Activated CD4-positive, alpha-beta T cell treated with anti-CD3 and anti-CD28 coated beads, Interleukin-2, amount 50 U/mL, for 48 hours (primary cell): ENCODE results near the gene GSTK1.
"Not testable (repeated sequence)": the region's sequence is repeated elsewhere in the genome, so short reads cannot be mapped to it uniquely, and the experiment has no call there.

Experiments
- DNase-seq, 2 experiments: peaks; one replicate each; pipeline ENCODE4 v3.0.0-alpha.2; 2020

GSTK1 gene

GRCh38 chr7:143239813-143240212 is 23.4 kb upstream of the GSTK1 start:
- no peak for DNase-seq

DNA sequence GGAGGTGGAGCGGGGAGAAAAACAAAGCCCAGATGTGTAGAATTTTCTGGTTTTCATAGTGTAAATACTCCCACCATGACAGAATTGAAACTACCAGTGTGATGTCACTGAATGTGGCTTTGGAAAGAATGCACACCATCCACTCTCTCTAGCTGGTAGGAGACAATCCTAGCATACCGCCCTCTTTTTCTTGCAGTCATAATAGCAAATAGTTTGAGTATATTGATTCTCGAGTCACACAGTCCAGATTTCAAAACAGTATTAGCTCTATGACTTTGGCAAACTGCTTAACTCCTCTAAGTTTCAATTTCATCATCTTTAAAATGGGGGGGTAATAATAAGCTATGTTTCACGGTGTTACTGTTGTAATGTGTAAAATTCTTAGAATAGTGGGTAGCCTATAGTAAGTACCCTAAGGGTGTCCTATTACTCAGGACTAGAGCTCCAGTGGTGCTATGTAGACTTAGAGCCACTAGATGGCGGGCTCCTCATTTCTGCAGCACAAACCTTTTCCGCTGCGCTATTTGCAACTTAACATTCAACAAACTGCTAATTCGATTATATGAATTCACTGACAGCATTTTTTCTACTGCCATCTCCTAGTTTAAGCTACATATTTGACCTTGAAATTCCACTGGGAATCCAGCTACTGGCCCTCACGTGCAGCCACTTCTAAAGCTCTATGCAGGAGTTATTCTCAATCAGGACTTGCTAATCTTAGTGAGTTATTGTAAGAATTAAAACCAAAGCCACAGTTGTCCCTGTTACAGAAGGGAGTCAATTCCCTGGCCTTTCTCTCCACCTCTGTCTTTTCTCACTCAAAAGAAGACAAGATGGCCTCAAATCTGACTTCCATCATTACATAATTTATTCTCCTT is 22.7 kb upstream of the GSTK1 start:
- DNase-seq: peak; percentile 58 to 69

DNA sequence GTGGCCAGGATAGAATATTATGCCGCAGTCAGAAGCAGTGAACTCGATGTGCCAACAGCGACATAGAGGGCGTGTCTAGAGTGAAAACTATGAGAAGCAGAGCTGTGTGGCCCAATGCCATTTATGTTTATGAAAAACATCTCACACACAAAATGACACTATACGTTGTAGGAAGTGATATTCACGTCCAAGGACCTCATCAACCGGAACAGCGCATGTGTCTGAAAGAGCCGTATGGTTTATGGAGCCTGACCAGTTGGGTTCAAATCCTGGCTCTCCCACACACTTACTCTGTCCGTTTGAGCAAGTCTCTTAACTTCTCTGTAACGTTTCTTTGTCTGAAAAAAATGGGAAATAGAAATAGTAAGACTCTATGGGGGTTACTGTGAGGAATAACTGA is 20.9 kb upstream of the GSTK1 start:
- no peak for DNase-seq

DNA sequence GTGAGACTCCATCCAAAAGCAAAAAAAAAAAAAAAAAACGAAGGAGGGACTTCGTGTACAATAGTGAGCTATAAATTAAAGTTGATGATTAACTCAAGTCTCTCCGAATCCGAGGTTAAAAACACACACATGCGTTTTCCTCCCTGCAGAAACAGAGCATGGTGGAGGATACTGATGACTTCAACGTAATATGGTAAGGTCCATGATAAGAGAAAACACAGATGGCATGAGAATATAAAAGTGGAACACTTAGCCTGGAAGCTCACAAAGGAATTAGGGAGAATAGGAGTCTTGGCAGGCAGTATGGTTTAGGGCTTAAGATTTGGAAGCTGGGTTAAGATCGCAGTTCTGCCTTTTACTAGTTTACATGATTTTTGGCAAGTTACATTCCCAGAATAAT is 20.1 kb upstream of the GSTK1 start:
- DNase-seq: no peak

- no peak for DNase-seq
Observed at GRCh38 chr7:143243614-143244013, 19.6 kb upstream of the GSTK1 start.

- DNase-seq: no peak
Observed at GRCh38 chr7:143244321-143244720, 18.9 kb upstream of the GSTK1 start.

- DNase-seq: no peak
Observed at GRCh38 chr7:143245123-143245522, 18.1 kb upstream of the GSTK1 start.

- DNase-seq: no peak
Observed at GRCh38 chr7:143247372-143247771, 15.9 kb upstream of the GSTK1 start.

GRCh38 chr7:143248761-143249354 is 14.4 kb upstream of the GSTK1 start:
- no peak for DNase-seq

GRCh38 chr7:143250199-143250598 is 13.0 kb upstream of the GSTK1 start:
- no peak for DNase-seq

DNA sequence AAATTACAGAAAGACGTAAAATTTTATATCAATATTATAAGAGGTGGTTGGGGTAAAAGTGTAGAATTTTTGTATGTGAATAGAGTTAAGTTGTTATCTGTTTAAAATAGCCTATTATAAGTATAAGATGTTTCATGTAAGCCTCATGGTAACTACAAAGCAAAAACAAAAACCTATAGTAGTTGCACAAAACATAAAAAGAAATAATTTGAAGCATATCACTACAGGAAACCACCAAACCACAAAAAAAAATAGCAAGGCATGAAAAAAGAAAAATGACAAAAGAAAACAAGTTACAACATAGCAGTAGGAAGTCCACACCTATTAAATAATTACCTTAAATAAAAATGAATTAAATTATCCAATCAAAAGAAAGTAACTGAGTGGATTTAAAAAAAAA is 12.4 kb upstream of the GSTK1 start:
- no peak for DNase-seq

GRCh38 chr7:143252006-143252405 is 11.2 kb upstream of the GSTK1 start:
- DNase-seq: no peak

GRCh38 chr7:143255564-143255963 is 7.7 kb upstream of the GSTK1 start:
- no peak for DNase-seq

DNA sequence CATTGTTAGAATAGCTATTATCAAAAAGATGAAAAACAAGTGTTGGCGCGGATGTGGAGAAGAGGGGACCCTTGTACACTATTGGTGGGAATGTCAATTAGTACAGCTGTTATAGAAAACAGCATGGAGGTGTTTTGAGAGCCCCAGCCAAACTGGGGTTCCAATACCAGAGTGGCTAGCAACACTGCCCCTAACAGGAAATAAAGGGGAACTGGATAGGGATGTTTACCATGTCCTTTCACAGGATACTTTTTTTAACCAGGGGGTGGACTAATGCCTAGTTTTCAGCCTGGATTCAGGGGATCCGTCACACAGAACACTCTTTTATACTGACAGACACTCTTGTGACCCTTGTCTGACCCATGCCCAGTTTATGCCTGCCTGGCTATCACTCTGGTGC is 6.9 kb upstream of the GSTK1 start:
- no peak for DNase-seq

DNA sequence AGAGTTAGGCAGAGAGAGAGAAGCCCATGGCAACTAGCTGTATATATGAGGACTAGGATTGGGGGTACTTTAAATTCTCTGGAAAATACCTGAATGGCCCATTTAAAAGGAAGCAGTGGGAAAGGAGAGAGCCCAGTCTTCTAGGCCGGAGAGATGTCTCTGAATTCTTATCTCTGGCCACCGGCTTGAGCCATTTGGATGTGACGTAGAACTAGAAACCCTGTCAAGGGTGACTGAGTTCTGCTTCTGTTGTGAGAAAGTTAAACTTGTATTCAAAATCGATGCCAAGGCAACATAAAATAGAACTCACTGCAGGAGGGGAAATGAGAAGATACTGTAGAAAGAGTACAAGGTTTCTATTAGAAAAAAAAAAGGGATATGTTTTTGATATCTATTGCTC is 6.3 kb upstream of the GSTK1 start:
- DNase-seq: no peak

GRCh38 chr7:143257501-143257900 is 5.7 kb upstream of the GSTK1 start:
- no peak for DNase-seq

DNA sequence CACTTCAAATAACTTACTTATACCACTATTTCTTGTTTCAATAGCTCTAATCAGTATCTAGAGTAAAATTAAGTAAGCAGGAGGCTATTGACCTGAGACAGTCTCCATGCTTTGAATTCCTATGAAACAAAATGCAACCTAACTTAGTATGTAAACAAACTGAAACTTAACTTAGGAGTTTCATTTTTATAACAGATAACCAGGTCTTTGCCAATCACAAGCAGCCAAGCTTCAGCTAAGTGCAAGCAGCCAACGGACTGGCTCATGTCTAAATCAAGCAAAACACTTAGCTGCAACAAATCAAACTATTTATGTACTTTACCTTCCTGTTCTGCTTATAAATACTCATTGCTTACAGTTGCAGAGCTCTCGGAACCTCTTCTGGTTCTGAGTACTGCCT is 4.4 kb upstream of the GSTK1 start:
- DNase-seq: no peak

DNA sequence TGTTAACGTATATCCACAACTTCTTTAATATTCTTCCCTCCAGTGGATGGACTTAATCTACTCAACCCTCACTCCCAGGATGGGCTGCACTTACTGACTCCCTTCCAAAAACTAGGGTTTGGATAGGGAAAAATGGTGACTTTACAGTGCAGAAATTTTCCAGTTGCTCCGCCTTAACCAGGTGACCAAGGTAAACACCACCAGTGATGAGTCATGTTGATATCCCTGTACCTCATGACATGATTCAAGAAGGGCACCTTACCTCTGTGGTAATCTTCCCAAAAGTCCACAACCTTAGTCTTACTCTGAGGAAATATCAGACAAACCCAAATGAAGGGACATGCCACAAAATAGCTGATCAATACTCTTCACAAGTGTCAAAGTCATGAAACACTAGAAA is 3.5 kb upstream of the GSTK1 start:
- no peak for DNase-seq

- DNase-seq: no peak
Observed at GRCh38 chr7:143261901-143262300, 1.3 kb upstream of the GSTK1 start.

GRCh38 chr7:143264196-143264568 is 941 bp downstream of the GSTK1 start:
- DNase-seq: not testable (repeated sequence)

GRCh38 chr7:143265017-143265693 is 1.9 kb downstream of the GSTK1 start:
- DNase-seq: peak in 1 of 2 experiments; percentile 53

- DNase-seq: no peak
Observed at GRCh38 chr7:143269251-143269650, 6.0 kb downstream of the GSTK1 start.

DNA sequence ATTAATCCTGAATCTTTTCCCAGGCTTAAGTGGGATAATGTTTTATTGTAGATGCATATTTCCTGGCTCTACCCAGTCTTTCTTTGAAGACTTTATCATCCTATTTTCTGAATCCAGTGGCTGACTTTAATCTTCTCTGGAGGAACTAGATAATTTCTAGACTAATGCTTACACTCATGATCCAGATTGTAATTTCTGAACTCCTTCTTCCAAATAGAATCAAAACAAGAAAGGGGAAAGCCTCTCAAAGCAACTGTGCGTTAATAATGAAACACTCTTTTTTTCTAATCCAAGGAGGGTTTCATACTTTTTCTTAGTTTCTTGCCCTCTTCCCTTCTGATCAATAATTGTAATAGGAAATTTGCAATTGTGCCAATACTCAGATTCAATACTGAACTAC is 8.0 kb downstream of the GSTK1 start:
- no peak for DNase-seq

GRCh38 chr7:143272871-143273270 is 9.6 kb downstream of the GSTK1 start:
- no peak for DNase-seq
